Cardiac fibroblast (primary cell): ENCODE measurements around the gene GPR151.
"Not testable (repeated sequence)": the region's sequence is repeated elsewhere in the genome, so short reads cannot be mapped to it uniquely, and the experiment has no call there.

Source experiments
- DNase-seq, 2 donors: peaks; one replicate each; pipeline versions ENCODE4 v3.0.0 to v3.0.0-alpha.2; 2010; ENCODE audit warnings: low read depth in 2 of 2
- H3K4me3 ChIP-seq, 2 donors: replicated peaks in 1 of 2; 1 replicate in 1 of 2; 2 replicates in 1 of 2; pipeline ENCODE4 v1.5.1; 2011; ENCODE audit warnings: low read depth in 2 of 2, low read length in 2 of 2, mild to moderate bottlenecking in 2 of 2, moderate library complexity in 1 of 2
- CTCF ChIP-seq: IDR thresholded peaks from one replicate; pipeline ENCODE4 v1.5.1; 2011; ENCODE audit warnings: low read depth, mild to moderate bottlenecking, low read length, inconsistent platforms

GPR151 gene

GRCh38 chr5:146516151-146516475, at the start of gene GPR151:
Gene GPR151, minus strand, starts transcription at chr5:146516190. Its CDS starts 77 bp downstream, at chr5:146516113.
- no peak within 1 kb of the TSS for H3K4me3 ChIP-seq
- TF ChIP-seq CTCF, result no peak
- peak; percentile 5 to 8 for DNase-seq

- H3K4me3 ChIP-seq, result no peak overlapping the region
- no peak for TF ChIP-seq CTCF
- DNase-seq, result no peak
Observed at GRCh38 chr5:146564007-146564762, 48.2 kb upstream of the GPR151 start.

GRCh38 chr5:146562461-146562860, 46.5 kb upstream of the GPR151 start:
- H3K4me3 ChIP-seq, result no peak overlapping the region
- DNase-seq, result no peak
- TF ChIP-seq CTCF, result no peak

- no peak for TF ChIP-seq CTCF
- no peak overlapping the region for H3K4me3 ChIP-seq
- DNase-seq, result no peak
Observed at GRCh38 chr5:146561711-146562110, 45.7 kb upstream of the GPR151 start.

GRCh38 chr5:146560205-146560812, 44.3 kb upstream of the GPR151 start:
- H3K4me3 ChIP-seq, result no peak overlapping the region
- DNase-seq, result peak in 1 of 2 donors; percentile 10
- TF ChIP-seq CTCF, result no peak

GRCh38 chr5:146556884-146557283, 40.9 kb upstream of the GPR151 start:
- H3K4me3 ChIP-seq, DNase-seq: not testable (repeated sequence)

- DNase-seq, result no peak
- H3K4me3 ChIP-seq, result no peak overlapping the region
- TF ChIP-seq CTCF, result no peak
Observed at GRCh38 chr5:146553446-146553845, 37.5 kb upstream of the GPR151 start.
